Adrenal gland (tissue), 12 donors: ENCODE data around the gene ASPG. TPM values are rescaled to one million over a fixed set of nuclear protein-coding genes. Genes with fewer than 3 reads are reported as not detected.
A peak's percentile ranks its signal among the peaks of the same experiment; 100 is the strongest.

Experiments
- DNase-seq, 7 donors: peaks; one replicate each; pipeline ENCODE4 v3.0.0-alpha.2; 2019 to 2020
- H3K27ac ChIP-seq, 5 donors: fragments of 200-600 bp; sonication (generic) in 4 of 5; 1 replicate in 3 of 5; 2 replicates in 2 of 5; pipeline versions ENCODE4 v1.5.1 to v1.8.0; 2016 to 2020; ENCODE audit warnings: mild to moderate bottlenecking in 1 of 5
- H3K27me3 ChIP-seq: fragments of 200-600 bp; 2 replicates; pipeline ENCODE4 v1.8.0; 2021
- H3K36me3 ChIP-seq, 2 donors: fragments of 200-600 bp; replicated peaks in 1 of 2; 1 replicate in 1 of 2; 2 replicates in 1 of 2; pipeline versions ENCODE4 v1.5.1 to v1.8.0; 2018 to 2022
- H3K4me1 ChIP-seq, 2 donors: fragments of 200-600 bp; replicated peaks in 1 of 2; 1 replicate in 1 of 2; 2 replicates in 1 of 2; pipeline versions ENCODE4 v1.5.1 to v1.8.0; 2018 to 2021
- H3K4me3 ChIP-seq, 4 donors: fragments of 200-600 bp; sonication (generic) in 3 of 4; one replicate each; pipeline ENCODE4 v1.5.1; 2016 to 2018
- H3K9me3 ChIP-seq, 3 donors: fragments of 200-600 bp; sonication (generic) in 1 of 3; replicated peaks in 1 of 3; 1 replicate in 2 of 3; 2 replicates in 1 of 3; pipeline versions ENCODE4 v1.5.1 to v1.8.0; 2016 to 2021
- POLR2A ChIP-seq, 2 donors: fragments of 450-650 bp; IDR thresholded peaks; one replicate each; pipeline ENCODE4 v1.6.1; 2017; ENCODE audit warnings: antibody characterized with exemption in 2 of 2, mild to moderate bottlenecking in 2 of 2, moderate library complexity in 1 of 2
- WGBS, 4 donors: extraction: QIAGEN DNeasy Blood & Tissue Kit in 2 of 4; methylation state at CpG; one replicate each; pipeline versions ENCODE4 v1.1.5 to v1.1.7; 2013 to 2017; 5-methylcytosine and 5-hydroxymethylcytosine counted together
- intact Hi-C, 2 donors: fragments of 100-400 bp; cut with DNase I; formaldehyde crosslinking; loops; one replicate each; pipeline versions ENCODE4 v1.14.1 to v1.15.0; 2022 to 2023
- polyA plus RNA-seq, 3 donors: library from polyadenylated mRNA; stranded (reverse); fragments of 200-250 nt in 2 of 3; fragments of 350-450 nt in 1 of 3; fragmentation: Illumina TruSeq in 1 of 3; extraction: RNeasy Lipid Tissue Mini Kit (QIAGEN cat#74804) in 1 of 3; gene quantifications; one replicate each; pipeline ENCODE4 v1.2.3, GENCODE V29; 2013 to 2014
- total RNA-seq, 9 donors: library from RNA; depleted of rRNA in 4 of 9; stranded (reverse); fragments of >200 nt in 4 of 9; fragments of 120-200 nt in 1 of 9; fragmentation: NEBNext Ultra II Directional in 1 of 9; extraction: Animal tissue kit (Norgen Biotek cat#: 25700) in 1 of 9; gene quantifications; one replicate each; pipeline versions ENCODE4 v1.1.0 to v1.2.4, GENCODE V29; 2013 to 2023
- TF ChIP-seq, protein P1 (sequence below), 6 experiments: fragments of 450-650 bp in 4 of 6; fragments of 200-600 bp in 2 of 6; sonication (generic) in 1 of 6; IDR thresholded peaks; 1 replicate in 5 of 6; 2 replicates in 1 of 6; pipeline versions ENCODE4 v1.5.1 to v1.8.0; 2016 to 2021; ENCODE audit warnings: antibody characterized with exemption in 6 of 6, mild to moderate bottlenecking in 2 of 6, moderate library complexity in 1 of 6
- donor health status: healthy with polysubstance abuse.
- donor health status: Bipolar disorder and iron deficiency.
- donor health status: DM: yes; HTN: yes; CAD: no.
- donor health status: DM: no; HTN: no; CAD: no.
- donor health status: DM: no; HTN: no; CAD: no.
- donor health status: DM: yes; HTN: yes; CAD: no.

Gene ASPG
- total and polyA plus RNA-seq, 12 donors = 0.07 to 9.1 (median 3.3) TPM

DNA sequence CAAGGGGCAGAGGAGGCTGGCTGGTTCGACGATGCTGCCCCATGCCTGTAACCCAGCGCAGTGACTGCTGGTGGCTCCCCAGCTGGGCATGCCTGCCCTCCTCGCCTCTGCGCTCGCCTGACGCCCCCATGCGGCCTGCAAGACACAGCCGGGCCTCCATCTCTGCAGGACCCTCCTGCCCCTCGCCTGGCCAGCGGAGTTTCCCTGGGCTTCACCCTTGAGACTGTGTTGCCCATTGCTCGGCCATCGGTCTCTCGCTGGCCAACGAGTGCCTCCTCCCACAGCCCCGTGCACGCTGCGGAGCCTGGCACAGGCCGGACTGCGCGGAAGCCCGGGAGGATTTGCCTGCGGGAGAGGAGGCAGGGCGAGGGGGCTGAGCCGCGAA, 17.6 kb downstream of the ASPG start:
- intact Hi-C loops = no loop called here
- DNase-seq = no peak
- 86 to 89% (median 88%) methylated on average over 13 to 26 of the region's 26 CpGs for WGBS, 4 donors
- Histone ChIP-seq H3K4me3 (no peak overlapping the region), H3K9me3 (no peaks in the 10 kb centered on the region), H3K27ac (no peak overlapping the region), H3K36me3 (no peaks in the 10 kb centered on the region), H3K4me1 (no peaks in the 10 kb centered on the region), H3K27me3 (no peaks in the 10 kb centered on the region)
- TF ChIP-seq, protein P1, sequence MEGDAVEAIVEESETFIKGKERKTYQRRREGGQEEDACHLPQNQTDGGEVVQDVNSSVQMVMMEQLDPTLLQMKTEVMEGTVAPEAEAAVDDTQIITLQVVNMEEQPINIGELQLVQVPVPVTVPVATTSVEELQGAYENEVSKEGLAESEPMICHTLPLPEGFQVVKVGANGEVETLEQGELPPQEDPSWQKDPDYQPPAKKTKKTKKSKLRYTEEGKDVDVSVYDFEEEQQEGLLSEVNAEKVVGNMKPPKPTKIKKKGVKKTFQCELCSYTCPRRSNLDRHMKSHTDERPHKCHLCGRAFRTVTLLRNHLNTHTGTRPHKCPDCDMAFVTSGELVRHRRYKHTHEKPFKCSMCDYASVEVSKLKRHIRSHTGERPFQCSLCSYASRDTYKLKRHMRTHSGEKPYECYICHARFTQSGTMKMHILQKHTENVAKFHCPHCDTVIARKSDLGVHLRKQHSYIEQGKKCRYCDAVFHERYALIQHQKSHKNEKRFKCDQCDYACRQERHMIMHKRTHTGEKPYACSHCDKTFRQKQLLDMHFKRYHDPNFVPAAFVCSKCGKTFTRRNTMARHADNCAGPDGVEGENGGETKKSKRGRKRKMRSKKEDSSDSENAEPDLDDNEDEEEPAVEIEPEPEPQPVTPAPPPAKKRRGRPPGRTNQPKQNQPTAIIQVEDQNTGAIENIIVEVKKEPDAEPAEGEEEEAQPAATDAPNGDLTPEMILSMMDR (IDR thresholded peaks at IDR 0.05) = no peak
- TF ChIP-seq POLR2A (IDR thresholded peaks at IDR 0.05) = no peak

DNA sequence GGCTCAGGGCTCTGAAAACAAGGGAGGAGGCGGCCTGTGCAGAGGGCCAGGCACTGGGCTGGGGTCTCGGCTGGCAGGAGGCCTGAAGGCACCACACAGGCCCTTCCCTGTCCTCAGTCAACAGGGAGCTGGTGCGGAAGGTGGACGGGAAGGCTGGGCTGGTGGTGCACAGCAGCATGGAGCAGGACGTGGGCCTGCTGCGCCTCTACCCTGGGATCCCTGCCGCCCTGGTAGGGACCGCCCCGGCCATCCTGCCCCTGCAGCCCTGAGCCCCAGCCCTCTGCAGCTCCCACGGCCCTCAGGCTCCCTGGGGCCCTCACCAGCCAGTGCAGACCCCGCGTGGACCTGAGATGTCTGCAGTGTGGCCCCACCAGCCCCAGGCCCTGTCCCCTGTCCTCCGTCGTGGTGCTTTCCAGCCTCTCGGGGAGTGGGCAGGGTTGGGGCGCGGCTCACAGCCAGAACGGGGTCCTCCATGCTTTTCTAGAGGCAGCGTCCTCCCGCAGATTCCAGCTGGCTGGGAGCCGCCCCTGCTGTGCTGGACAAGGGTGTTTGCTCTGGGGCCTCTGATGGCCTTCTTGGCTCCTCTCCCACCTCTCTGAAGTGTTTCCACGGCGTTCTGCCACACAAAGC, 18.1 kb downstream of the ASPG start:
- TF ChIP-seq, protein P1 (IDR thresholded peaks at IDR 0.05) = no peak
- TF ChIP-seq POLR2A (IDR thresholded peaks at IDR 0.05) = no peak
- intact Hi-C loops = no loop called here
- no peak overlapping the region for H3K27ac ChIP-seq

DNA sequence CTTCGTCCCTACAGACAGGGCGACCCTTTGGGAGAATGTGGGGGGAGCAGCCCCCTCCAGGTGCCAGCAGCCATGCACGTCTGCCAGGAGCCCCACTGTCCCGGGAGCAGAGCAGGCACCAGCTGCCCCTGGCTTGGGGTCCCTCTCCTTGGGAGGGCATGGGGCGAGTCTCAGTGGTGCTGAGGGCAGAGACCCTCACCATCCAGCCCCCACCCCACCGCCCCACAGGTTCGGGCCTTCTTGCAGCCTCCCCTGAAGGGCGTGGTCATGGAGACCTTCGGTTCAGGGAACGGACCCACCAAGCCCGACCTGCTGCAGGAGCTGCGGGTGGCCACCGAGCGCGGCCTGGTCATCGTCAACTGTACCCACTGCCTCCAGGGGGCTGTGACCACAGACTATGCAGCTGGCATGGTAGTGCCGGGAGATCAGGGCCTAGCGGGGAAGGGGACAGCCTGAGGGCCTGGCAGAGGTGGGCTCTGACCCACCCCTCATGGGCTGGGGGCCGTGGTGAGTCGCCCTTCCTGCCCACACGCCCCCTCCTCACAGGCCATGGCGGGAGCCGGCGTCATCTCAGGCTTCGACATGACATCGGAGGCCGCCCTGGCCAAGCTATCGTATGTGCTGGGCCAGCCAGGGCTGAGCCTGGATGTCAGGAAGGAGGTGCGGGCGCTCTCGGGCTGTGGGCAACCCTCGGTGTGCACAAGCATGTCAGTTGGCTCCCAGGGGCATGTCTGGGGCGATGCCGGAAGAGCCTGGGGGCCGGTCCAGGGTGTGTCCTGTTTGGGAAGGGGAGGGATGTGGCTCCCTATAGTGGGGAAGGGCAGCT, 18.8 kb downstream of the ASPG start:
- Histone ChIP-seq H3K27ac (no peak overlapping the region), H3K27me3 (no peaks in the 10 kb centered on the region), H3K9me3 (no peaks in the 10 kb centered on the region), H3K4me3 (no peak overlapping the region), H3K4me1 (no peaks in the 10 kb centered on the region), H3K36me3 (no peaks in the 10 kb centered on the region)
- peak in 1 of 7 donors; percentile 9 for DNase-seq
- TF ChIP-seq POLR2A (IDR thresholded peaks at IDR 0.05) = no peak
- TF ChIP-seq, protein P1 (IDR thresholded peaks at IDR 0.05) = no peak
- WGBS, 4 donors = 77 to 100% (median 85%) methylated on average over 6 to 35 of the region's 35 CpGs
- intact Hi-C loops = no loop called here

More for the DNA sequence above, 18.1 kb downstream of the ASPG start:
- Histone ChIP-seq H3K36me3 (no peaks in the 10 kb centered on the region), H3K4me1 (no peaks in the 10 kb centered on the region), H3K27me3 (no peaks in the 10 kb centered on the region), H3K9me3 (no peaks in the 10 kb centered on the region), H3K4me3 (no peak overlapping the region)
- no peak for DNase-seq
- WGBS, 4 donors = 59 to 82% (median 70%) methylated on average over 5 to 23 of the region's 23 CpGs

DNA sequence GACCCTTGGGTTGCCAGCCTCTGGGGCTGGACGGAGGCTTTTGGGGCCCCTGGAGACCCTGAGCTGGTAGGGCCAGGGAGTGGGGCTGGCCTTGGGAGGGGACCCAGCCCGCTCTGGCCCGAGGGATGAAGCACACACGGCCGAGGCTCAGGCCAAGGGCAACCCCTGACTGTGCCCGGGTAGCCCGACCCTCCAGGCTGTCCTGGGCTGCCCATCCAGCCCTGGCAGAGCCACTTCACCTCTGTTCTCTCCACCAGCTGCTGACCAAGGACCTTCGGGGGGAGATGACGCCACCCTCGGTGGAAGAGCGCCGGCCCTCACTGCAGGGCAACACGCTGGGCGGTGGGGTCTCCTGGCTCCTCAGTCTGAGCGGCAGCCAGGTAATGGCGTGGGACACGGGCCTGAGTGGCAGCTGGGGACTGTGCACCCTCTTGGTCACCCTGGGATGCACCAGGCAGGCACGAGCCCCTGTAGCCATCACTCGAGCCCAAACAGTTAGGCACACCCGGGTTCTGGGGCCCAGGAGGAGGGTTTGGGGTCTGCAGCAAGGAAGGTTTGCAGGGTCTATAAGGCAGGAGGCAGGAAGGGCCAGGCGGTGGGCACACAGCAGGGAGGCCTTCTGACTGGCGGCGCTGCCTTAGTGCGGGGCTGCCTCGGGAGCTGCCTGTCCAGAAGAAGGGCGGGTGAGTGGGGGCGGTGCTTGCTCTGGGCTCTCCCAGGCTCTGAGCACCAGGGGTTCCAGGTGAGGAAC, 19.7 kb downstream of the ASPG start:
- Histone ChIP-seq H3K36me3 (no peaks in the 10 kb centered on the region), H3K4me1 (no peaks in the 10 kb centered on the region), H3K27me3 (no peaks in the 10 kb centered on the region), H3K9me3 (no peaks in the 10 kb centered on the region), H3K4me3 (no peak overlapping the region), H3K27ac (no peak overlapping the region)
- 74 to 90% (median 76%) methylated on average over 5 to 27 of the region's 27 CpGs for WGBS, 4 donors
- intact Hi-C loops = no loop called here
- no peak for DNase-seq
- no peak for TF ChIP-seq POLR2A (IDR thresholded peaks at IDR 0.05)
- TF ChIP-seq, protein P1 (IDR thresholded peaks at IDR 0.05) = no peak
